K562 (cell line): ENCODE results near the gene LRRC8E. TPM values are rescaled to one million over a fixed set of nuclear protein-coding genes. Genes with fewer than 3 reads are reported as not detected.

ENCODE experiments used
- AFF1 ChIP-seq, 2 experiments: fragments of 450-650 bp; IDR thresholded peaks; 2 replicates each; pipeline ENCODE4 v1.6.1; 2018; ENCODE audit warnings: mild to moderate bottlenecking in 2 of 2, low read depth in 1 of 2; ENCODE audit not compliant: partially characterized antibody in 2 of 2
- BACH1 ChIP-seq: fragments of 200-800 bp; sonication (Bioruptor generic); IDR thresholded peaks from 2 replicates; pipeline ENCODE4 v1.6.1; 2016; ENCODE audit warnings: missing genetic modification characterization, missing compliant biosample characterization
- C11orf30 ChIP-seq: fragments of 450-650 bp; IDR thresholded peaks from 2 replicates; pipeline ENCODE4 v1.6.1; 2016; ENCODE audit warnings: low read depth, mild to moderate bottlenecking
- CBX2 ChIP-seq: fragments of 200-600 bp; sonication (generic); IDR thresholded peaks from one replicate; pipeline ENCODE4 v1.6.1; 2012; ENCODE audit warnings: mild to moderate bottlenecking, low read length, inconsistent platforms; ENCODE audit not compliant: insufficient read depth, poor library complexity, severe bottlenecking
- CTBP1 ChIP-seq: fragments of 450-650 bp; IDR thresholded peaks from 2 replicates; pipeline ENCODE4 v1.6.1; 2016; ENCODE audit warnings: borderline replicate concordance
- CTCFL ChIP-seq: IDR thresholded peaks from 2 replicates; pipeline ENCODE4 v1.6.1; 2011; ENCODE audit warnings: borderline replicate concordance, low read depth, mild to moderate bottlenecking, moderate library complexity, low read length; ENCODE audit not compliant: insufficient read depth, poor library complexity, severe bottlenecking
- ERF ChIP-seq: fragments of 450-650 bp; formaldehyde crosslinking; IDR thresholded peaks from 2 replicates; pipeline ENCODE4 v1.4.0; 2020; ENCODE audit warnings: mild to moderate bottlenecking, mixed read lengths
- NCOA4 ChIP-seq: fragments of 450-650 bp; IDR thresholded peaks from 2 replicates; pipeline ENCODE4 v1.6.1; 2018; ENCODE audit warnings: mild to moderate bottlenecking; ENCODE audit not compliant: partially characterized antibody
- SREBF1 ChIP-seq: fragments of 150-350 bp; IDR thresholded peaks from 2 replicates; pipeline ENCODE4 v1.6.1; 2014; ENCODE audit warnings: antibody characterized with exemption, low read depth, low read length, borderline replicate concordance
- ZBED1 ChIP-seq: IDR thresholded peaks from 2 replicates; pipeline ENCODE4 v1.6.1; 2014
- ZBTB43 ChIP-seq: sonication (generic); formaldehyde crosslinking; IDR thresholded peaks from 2 replicates; pipeline ENCODE4 v1.8.0; 2023; ENCODE audit warnings: mild to moderate bottlenecking, missing genetic modification reagents
- ZNF146 ChIP-seq: IDR thresholded peaks from one replicate; pipeline ENCODE4 v1.6.1; 2018; ENCODE audit warnings: missing compliant biosample characterization; ENCODE audit not compliant: unreplicated experiment
- ZNF398 ChIP-seq: fragments of 250-450 bp; sonication (Bioruptor Pico); IDR thresholded peaks from 2 replicates; pipeline ENCODE4 v1.8.0; 2021; ENCODE audit warnings: moderate library complexity, mild to moderate bottlenecking, inconsistent platforms
- ZNF586 ChIP-seq: fragments of 450-650 bp; formaldehyde crosslinking; conservative IDR thresholded peaks from 2 replicates; pipeline ENCODE4 v1.4.0; 2020; ENCODE audit warnings: mild to moderate bottlenecking, moderate library complexity
- ZNF644 ChIP-seq: fragments of 200-800 bp; sonication (Bioruptor generic); IDR thresholded peaks from 2 replicates; pipeline ENCODE4 v1.6.1; 2016; ENCODE audit warnings: low read depth, missing genetic modification characterization, missing compliant biosample characterization
- ZNF717 ChIP-seq: fragments of 250-450 bp; sonication (Bioruptor Pico); IDR thresholded peaks from 2 replicates; pipeline ENCODE4 v1.5.0; 2021
- polyA plus RNA-seq, 8 experiments: library from polyadenylated mRNA; depleted of rRNA in 4 of 8; stranded (reverse) in 5 of 8; unstranded in 3 of 8; fragments of >200 nt; fragmentation: Nextera tagmentation in 2 of 8; fragmentation: Illumina TruSeq in 1 of 8; extraction: Ambion mirVana in 2 of 8; extraction: Trizol in 1 of 8; gene quantifications; 2 replicates each; pipeline versions ENCODE4 v1.2.1 to v1.2.3, GENCODE V29; 2011 to 2014; ENCODE audit warnings: inconsistent platforms in 1 of 8, missing spikeins in 1 of 8
- total RNA-seq, 7 experiments: library from RNA; depleted of rRNA in 6 of 7; stranded (reverse); fragments of >200 nt in 6 of 7; fragmentation: Illumina TruSeq in 2 of 7; extraction: Trizol in 2 of 7; gene quantifications; 2 replicates each; pipeline versions ENCODE4 v1.2.1 to v1.2.3, GENCODE V29; 2011 to 2021; ENCODE audit warnings: low replicate concordance in 1 of 7

Gene LRRC8E
- total and polyA plus RNA-seq, 9 of the 15 experiments (the other 6 are each of a cell fraction or from before 2014, with no cell fraction given), result 0.08 to 5.7 (median 3.5) TPM; not detected in 1

- no peak for TF ChIP-seq CTBP1
- no peak for TF ChIP-seq ZNF398 (CRISPR knock-in tag)
- TF ChIP-seq ZBTB43 (CRISPR knock-in tag), result no peak
- TF ChIP-seq SREBF1, result no peak
- no peak for TF ChIP-seq C11orf30
- TF ChIP-seq ZNF586 (CRISPR knock-in tag), result no peak
- TF ChIP-seq AFF1 (IDR thresholded peaks at IDR 0.05; ENCODE audit: low read depth in 1 of 2, partially characterized antibody in 2 of 2), result no peak
- TF ChIP-seq ZNF644, result no peak
- TF ChIP-seq ZNF717, result no peak
- TF ChIP-seq NCOA4, result no peak
- no peak for TF ChIP-seq CTCFL
- no peak for TF ChIP-seq ZBED1
- no peak for TF ChIP-seq CBX2
- no peak for TF ChIP-seq ZNF146 (CRISPR knock-in tag)
- TF ChIP-seq BACH1, result no peak
- TF ChIP-seq ERF (CRISPR knock-in tag), result peak; percentile 29; the same call in 1 of the 2 replicates
Measured at GRCh38 chr19:7920519-7921301, 32.4 kb downstream of the LRRC8E start (continued).
